Activated naive CD4-positive, alpha-beta T cell treated with anti-CD3 and anti-CD28 coated beads, Interleukin-2, amount 10 ng/mL, durations not matched to agents 7 days and 5 days (primary cell): ENCODE measurements around the gene PRPF6.
A peak's percentile ranks its signal among the peaks of the same experiment; 100 is the strongest.

Source experiments
- CTCF ChIA-PET: fragments of 350-600 bp; sonication (Branson Sonifier 250); formaldehyde crosslinking; loops from one replicate; lab custom pipeline; 2021; ENCODE audit warnings: antibody characterized with exemption; lab: Charles Lee
- DNase-seq: peaks from one replicate; pipeline ENCODE4 v3.0.0-alpha.2; 2020
- H3K27ac Mint-ChIP-seq: one replicate; pipeline ENCODE4 v1.8.0; 2021; ENCODE audit warnings: mild to moderate bottlenecking, moderate library complexity, mixed read lengths
- H3K27me3 Mint-ChIP-seq: one replicate; pipeline ENCODE4 v1.8.0; 2021; ENCODE audit warnings: mild to moderate bottlenecking, mixed read lengths
- H3K36me3 Mint-ChIP-seq: one replicate; pipeline ENCODE4 v1.8.0; 2021; ENCODE audit warnings: mixed read lengths
- H3K4me1 Mint-ChIP-seq: one replicate; pipeline ENCODE4 v1.8.0; 2021; ENCODE audit warnings: mixed read lengths
- H3K4me3 Mint-ChIP-seq: one replicate; pipeline ENCODE4 v1.8.0; 2021; ENCODE audit warnings: mild to moderate bottlenecking, moderate library complexity, mixed read lengths
- H3K9me3 Mint-ChIP-seq: one replicate; pipeline ENCODE4 v1.8.0; 2021; ENCODE audit warnings: mixed read lengths

Gene PRPF6

GRCh38 chr20:63980806-63981728 lies at the start of gene PRPF6:
TSS of gene PRPF6 (plus strand) at chr20:63981132. CDS start at chr20:63981246, 114 bp downstream.
- Mint-ChIP-seq H3K27ac (peak within 1 kb of the TSS; percentile 96), H3K36me3 (peaks cover 33% of the 10 kb centered on the region), H3K27me3 (no peaks in the 10 kb centered on the region), H3K4me3 (peak within 1 kb of the TSS; percentile 95), H3K9me3 (no peaks in the 10 kb centered on the region), H3K4me1 (peaks cover 67% of the 10 kb centered on the region)
- DNase-seq = peak; percentile 96
- CTCF ChIA-PET = interaction anchor here (0.5 to 2.3 kb wide), 20 partner anchors 8 to 443 kb away, joined by 3 to 89 read pairs (median 6); partner anchors contain the start of genes C20orf204, DNAJC5, OPRL1 and PTK6

- CTCF ChIA-PET = no interaction called here
- Mint-ChIP-seq H3K27me3 (no peaks in the 10 kb centered on the region), H3K4me3 (no peak overlapping the region), H3K9me3 (no peaks in the 10 kb centered on the region), H3K36me3 (peaks cover 58% of the 10 kb centered on the region), H3K4me1 (no peaks in the 10 kb centered on the region), H3K27ac (no peak overlapping the region)
- no peak for DNase-seq
These were observed 49.2 kb upstream of the PRPF6 start for GRCh38 chr20:63931735-63932134.

GRCh38 chr20:63932606-63933160 lies 48.2 kb upstream of the PRPF6 start:
- peaks cover 57% of the 10 kb centered on the region for H3K36me3 Mint-ChIP-seq
- CTCF ChIA-PET = interaction anchor here (0.7 kb wide), 1 partner anchor 22 kb away, joined by 3 read pairs; no protein-coding TSS in a partner anchor
- no peaks in the 10 kb centered on the region for H3K27me3 Mint-ChIP-seq
- no peak overlapping the region for H3K27ac Mint-ChIP-seq
- no peak for DNase-seq
- no peaks in the 10 kb centered on the region for H3K9me3 Mint-ChIP-seq
- no peak overlapping the region for H3K4me3 Mint-ChIP-seq
- H3K4me1 Mint-ChIP-seq = peaks cover 2% of the 10 kb centered on the region

GRCh38 chr20:63933646-63934045 lies 47.3 kb upstream of the PRPF6 start:
- no peaks in the 10 kb centered on the region for H3K27me3 Mint-ChIP-seq
- no peak overlapping the region for H3K27ac Mint-ChIP-seq
- DNase-seq = no peak
- peaks cover 2% of the 10 kb centered on the region for H3K4me1 Mint-ChIP-seq
- H3K4me3 Mint-ChIP-seq = no peak overlapping the region
- peaks cover 54% of the 10 kb centered on the region for H3K36me3 Mint-ChIP-seq
- CTCF ChIA-PET = no interaction called here
- H3K9me3 Mint-ChIP-seq = no peaks in the 10 kb centered on the region

- Mint-ChIP-seq H3K27ac (peak overlapping the region; percentile 37), H3K4me3 (no peak overlapping the region), H3K9me3 (no peaks in the 10 kb centered on the region), H3K36me3 (peaks cover 47% of the 10 kb centered on the region), H3K4me1 (peaks cover 2% of the 10 kb centered on the region), H3K27me3 (no peaks in the 10 kb centered on the region)
- DNase-seq = no peak
- CTCF ChIA-PET = no interaction called here
These were observed 46.5 kb upstream of the PRPF6 start for GRCh38 chr20:63934271-63935068.

GRCh38 chr20:63935447-63935846 lies 45.5 kb upstream of the PRPF6 start:
- Mint-ChIP-seq H3K27ac (no peak overlapping the region), H3K9me3 (no peaks in the 10 kb centered on the region), H3K27me3 (no peaks in the 10 kb centered on the region), H3K4me1 (peaks cover 2% of the 10 kb centered on the region), H3K36me3 (peaks cover 47% of the 10 kb centered on the region), H3K4me3 (no peak overlapping the region)
- CTCF ChIA-PET = interaction anchor here (1.6 kb wide), 1 partner anchor 38 kb away, joined by 4 read pairs; no protein-coding TSS in a partner anchor
- no peak for DNase-seq

- Mint-ChIP-seq H3K27me3 (no peaks in the 10 kb centered on the region), H3K27ac (peak overlapping the region; percentile 33), H3K36me3 (peaks cover 47% of the 10 kb centered on the region), H3K9me3 (peaks cover 1% of the 10 kb centered on the region), H3K4me1 (peaks cover 18% of the 10 kb centered on the region), H3K4me3 (no peak overlapping the region)
- no peak for DNase-seq
- CTCF ChIA-PET = no interaction called here
These were observed 43.3 kb upstream of the PRPF6 start for GRCh38 chr20:63937596-63937995.

- peaks cover 45% of the 10 kb centered on the region for H3K36me3 Mint-ChIP-seq
- CTCF ChIA-PET = no interaction called here
- no peak for DNase-seq
These were observed 41.6 kb upstream of the PRPF6 start for GRCh38 chr20:63939061-63939935.

GRCh38 chr20:63940071-63940471 lies 40.9 kb upstream of the PRPF6 start:
- Mint-ChIP-seq H3K27ac (no peak overlapping the region), H3K9me3 (peaks cover 1% of the 10 kb centered on the region), H3K4me1 (peaks cover 21% of the 10 kb centered on the region), H3K36me3 (peaks cover 40% of the 10 kb centered on the region), H3K27me3 (no peaks in the 10 kb centered on the region), H3K4me3 (no peak overlapping the region)
- CTCF ChIA-PET = no interaction called here
- no peak for DNase-seq

More at GRCh38 chr20:63939061-63939935, 41.6 kb upstream of the PRPF6 start:
- Mint-ChIP-seq H3K27ac (no peak overlapping the region), H3K4me3 (no peak overlapping the region), H3K9me3 (peaks cover 1% of the 10 kb centered on the region), H3K27me3 (no peaks in the 10 kb centered on the region), H3K4me1 (peaks cover 21% of the 10 kb centered on the region)

GRCh38 chr20:63940472-63941266 lies 40.3 kb upstream of the PRPF6 start:
- Mint-ChIP-seq H3K4me1 (peaks cover 21% of the 10 kb centered on the region), H3K27ac (peak overlapping the region; percentile 87), H3K27me3 (no peaks in the 10 kb centered on the region), H3K4me3 (no peak overlapping the region), H3K9me3 (peaks cover 1% of the 10 kb centered on the region), H3K36me3 (peaks cover 41% of the 10 kb centered on the region)
- DNase-seq = no peak
- CTCF ChIA-PET = no interaction called here

- CTCF ChIA-PET = no interaction called here
- H3K4me1 Mint-ChIP-seq = peaks cover 21% of the 10 kb centered on the region
- no peaks in the 10 kb centered on the region for H3K27me3 Mint-ChIP-seq
- peaks cover 36% of the 10 kb centered on the region for H3K36me3 Mint-ChIP-seq
- peak overlapping the region; percentile 87 for H3K27ac Mint-ChIP-seq
- H3K4me3 Mint-ChIP-seq = no peak overlapping the region
- peak; percentile 89 for DNase-seq
- peaks cover 1% of the 10 kb centered on the region for H3K9me3 Mint-ChIP-seq
These were observed 39.5 kb upstream of the PRPF6 start for GRCh38 chr20:63941282-63942081.

GRCh38 chr20:63942250-63942951 lies 38.5 kb upstream of the PRPF6 start:
- Mint-ChIP-seq H3K27me3 (no peaks in the 10 kb centered on the region), H3K27ac (peak overlapping the region; percentile 87), H3K9me3 (peaks cover 1% of the 10 kb centered on the region), H3K4me1 (peaks cover 27% of the 10 kb centered on the region), H3K4me3 (no peak overlapping the region), H3K36me3 (peaks cover 34% of the 10 kb centered on the region)
- CTCF ChIA-PET = no interaction called here
- peak; percentile 58 for DNase-seq
